Stimulated activated CD8-positive, alpha-beta memory T cell treated with anti-CD3 and anti-CD28 coated beads, Interleukin-15, amount 100 ng/mL, for 4 hours (primary cell): ENCODE data around the gene CAAP1.
"Not testable (repeated sequence)": the region's sequence is repeated elsewhere in the genome, so short reads cannot be mapped to it uniquely, and the experiment has no call there.

Experiments used
- DNase-seq, 2 donors: peaks; one replicate each; pipeline ENCODE4 v3.0.0-alpha.2; 2020; ENCODE audit warnings: low read depth in 2 of 2

The CAAP1 gene

DNA sequence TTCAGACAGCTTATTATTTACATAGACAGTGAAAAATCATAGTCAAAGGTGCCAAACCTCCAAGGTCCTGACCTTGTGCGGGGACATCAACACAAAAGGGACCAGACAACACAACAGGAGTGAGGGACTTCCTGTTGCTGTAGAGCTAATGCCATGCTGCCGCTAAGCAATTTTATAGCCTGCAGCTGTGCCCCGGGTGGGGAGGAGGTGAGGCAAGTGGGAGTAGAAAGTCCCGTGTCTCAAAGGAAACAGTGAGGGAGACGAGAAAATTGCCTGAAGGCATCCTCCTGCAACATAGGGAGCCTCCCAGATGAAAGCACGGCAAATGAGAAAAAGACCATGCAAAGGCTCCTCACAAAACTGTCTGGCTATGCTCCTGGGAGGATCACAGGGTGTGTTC, 58.8 kb downstream of the CAAP1 start:
- DNase-seq = no peak

DNA sequence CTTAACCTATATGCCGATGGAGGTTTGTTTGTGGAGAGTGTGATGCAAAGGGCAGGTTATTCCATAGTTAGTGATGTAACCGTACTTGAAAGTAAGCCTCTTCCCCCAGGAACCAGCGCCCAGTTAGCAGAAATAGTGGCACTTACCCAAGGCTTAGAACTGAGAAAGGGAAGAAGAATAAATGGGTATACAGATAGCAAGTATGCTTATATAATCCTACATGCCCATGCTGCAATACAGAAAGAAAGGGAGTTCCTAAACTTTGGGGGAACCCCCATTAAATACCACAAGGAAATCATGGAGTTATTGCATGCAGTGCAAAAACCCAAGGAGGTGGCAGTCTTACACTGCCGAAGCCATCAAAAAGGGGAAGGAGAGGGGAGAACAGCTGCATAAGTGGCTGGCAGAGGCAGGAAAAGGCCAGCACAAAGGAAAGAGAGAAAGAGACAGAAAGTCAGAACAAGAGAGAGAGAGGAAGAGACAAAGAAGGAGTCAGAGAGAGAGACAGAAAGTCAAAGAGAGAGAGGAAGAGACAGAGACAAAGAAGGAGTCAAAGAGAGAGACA, 64.1 kb downstream of the CAAP1 start:
- not testable (repeated sequence) for DNase-seq

DNA sequence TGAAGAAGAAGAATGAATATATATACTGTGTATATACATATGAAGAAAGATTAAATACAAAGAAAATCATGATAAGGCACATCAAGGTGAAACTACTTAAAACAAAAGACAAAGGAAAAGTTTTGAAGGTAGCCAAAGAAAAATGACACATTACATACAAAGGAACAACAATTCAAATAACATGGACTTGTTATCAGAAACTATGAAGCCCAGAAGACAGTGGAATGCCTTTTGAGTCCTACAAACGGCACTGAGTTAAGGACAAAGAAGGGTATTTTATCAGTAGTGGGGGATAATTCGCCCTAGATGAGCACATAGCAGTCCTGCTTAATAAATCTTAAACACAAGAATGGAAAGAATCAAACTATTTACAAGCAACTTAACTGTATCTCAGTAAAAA, 77.8 kb downstream of the CAAP1 start:
- DNase-seq = no peak

DNA sequence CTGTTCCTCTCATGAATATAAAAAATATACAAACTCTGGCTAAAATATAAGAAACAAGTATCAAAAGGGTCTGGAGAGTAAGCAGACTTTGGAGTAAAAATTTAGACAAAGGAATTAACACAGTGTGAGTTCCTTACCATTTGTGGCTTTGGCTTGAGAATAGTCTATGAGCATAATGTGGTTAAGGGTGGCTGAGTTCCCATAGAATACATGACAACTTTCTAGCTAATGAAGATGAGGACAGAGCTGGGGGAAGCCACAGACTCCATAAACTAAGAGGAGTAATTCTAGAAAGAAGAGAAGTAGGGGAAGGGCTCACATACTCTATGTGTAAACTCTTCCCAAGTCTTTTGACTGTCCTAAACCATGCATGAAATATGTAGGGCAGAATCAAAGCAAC, 79.4 kb downstream of the CAAP1 start:
- no peak for DNase-seq

DNA sequence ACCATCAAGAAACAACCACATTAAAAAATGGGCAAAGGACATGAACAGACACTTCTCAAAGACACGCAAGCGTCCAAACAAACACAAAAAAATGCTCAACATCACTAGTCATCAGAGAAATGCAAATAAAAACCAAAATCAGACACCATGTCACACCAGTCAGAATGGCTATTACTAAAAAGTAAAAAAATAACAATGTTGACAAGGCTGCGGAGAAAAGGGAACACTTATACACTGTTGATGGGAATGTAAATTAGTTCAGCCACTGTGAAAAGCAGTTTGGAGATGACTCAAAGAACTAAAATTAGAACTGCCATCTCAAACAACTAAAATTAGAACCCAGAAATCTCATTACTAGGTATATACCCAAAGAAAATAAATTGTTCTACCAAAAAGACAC, 80.4 kb downstream of the CAAP1 start:
- no peak for DNase-seq

DNA sequence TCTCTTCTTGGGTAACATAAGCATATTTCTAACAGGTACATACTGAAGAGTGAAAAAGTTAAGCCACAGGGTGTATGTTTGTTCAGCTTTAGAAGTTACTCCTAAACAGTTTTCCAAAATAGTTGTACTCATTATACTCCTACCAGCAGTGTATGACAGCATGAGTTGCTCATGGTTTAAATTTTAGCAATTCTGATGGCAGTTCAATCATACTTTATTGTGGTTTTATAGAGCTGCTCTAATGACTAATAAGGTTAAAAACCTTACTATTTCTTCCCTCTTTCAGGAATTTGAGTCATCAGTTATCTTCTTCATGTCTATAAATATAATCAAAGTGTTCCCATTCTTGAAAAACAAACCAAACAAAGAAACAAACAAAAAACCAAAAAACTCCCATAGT, 81.5 kb downstream of the CAAP1 start:
- DNase-seq = no peak

DNA sequence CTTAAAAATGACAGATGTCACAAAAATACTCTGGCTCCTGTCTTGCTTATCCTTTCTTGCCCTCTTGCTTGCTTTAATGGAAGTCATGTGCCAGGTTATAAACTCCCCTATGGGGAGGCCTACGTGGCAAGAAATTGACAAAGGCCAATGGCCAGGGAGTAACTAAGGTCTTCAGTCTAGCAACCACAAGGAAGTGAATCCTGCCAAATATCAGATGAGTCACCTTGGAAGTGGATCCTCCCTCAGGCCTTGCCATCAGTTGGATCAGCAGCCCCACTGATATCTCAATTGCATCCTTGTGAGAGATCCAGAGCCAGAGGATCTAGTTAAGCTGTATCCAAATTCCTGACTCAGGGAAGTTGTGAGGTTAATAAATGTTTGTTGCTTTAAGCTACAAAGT, 82.8 kb downstream of the CAAP1 start:
- no peak for DNase-seq

DNA sequence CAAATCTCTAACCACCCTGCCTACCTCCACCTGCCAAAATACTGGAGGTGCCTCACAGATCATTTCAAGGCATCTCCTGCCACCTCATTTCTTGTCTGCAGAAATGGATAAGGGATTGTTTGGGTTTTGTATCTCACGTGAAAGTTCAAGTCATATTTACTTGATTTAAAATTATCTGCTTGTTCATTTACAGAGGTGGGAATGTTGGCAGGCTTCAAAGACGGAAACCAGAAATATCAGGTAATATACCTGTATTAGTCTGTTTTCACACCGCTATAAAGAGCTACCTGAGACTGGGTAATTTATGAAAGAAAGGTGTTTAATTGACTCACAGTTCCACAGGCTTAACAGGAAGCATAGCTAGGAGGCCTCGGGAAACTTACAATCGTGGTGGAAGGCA, 85.4 kb downstream of the CAAP1 start:
- no peak for DNase-seq

DNA sequence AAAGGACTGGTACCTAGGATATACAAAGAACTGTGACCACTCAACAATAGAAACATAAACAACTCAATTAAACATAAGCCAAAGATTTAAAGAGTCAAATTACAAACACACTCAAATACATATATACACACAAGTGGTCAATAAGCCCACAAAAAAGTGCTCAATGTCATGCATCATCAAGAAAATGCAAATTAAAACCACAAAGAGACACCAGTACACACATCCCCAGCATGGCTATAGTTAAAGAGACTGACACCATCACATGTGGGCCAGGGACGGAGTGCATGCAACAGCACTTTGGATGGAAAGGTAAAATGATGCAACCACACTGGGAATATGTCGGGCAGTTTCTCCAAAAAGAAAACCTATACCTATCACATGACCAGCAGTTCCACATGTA, 89.7 kb downstream of the CAAP1 start:
- DNase-seq = no peak

DNA sequence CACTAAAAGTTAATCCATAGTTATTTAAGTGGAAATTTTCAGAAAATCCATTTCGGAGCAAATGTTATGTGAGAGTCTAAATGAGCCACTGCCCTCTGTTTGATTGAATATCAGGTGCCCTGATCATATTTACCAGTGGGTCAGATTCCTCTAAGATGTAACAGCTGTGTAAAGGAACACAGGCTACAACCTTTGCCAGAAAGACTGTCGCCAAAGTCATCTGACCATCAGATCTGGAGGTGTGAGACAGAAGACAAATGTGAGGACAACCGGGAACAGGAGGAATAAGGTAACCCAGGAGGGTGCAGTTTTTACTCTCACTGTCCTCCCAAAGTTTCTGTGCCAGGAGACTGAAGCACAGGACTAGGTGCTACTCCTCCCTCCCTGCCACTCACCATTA, 90.8 kb downstream of the CAAP1 start:
- no peak for DNase-seq

DNA sequence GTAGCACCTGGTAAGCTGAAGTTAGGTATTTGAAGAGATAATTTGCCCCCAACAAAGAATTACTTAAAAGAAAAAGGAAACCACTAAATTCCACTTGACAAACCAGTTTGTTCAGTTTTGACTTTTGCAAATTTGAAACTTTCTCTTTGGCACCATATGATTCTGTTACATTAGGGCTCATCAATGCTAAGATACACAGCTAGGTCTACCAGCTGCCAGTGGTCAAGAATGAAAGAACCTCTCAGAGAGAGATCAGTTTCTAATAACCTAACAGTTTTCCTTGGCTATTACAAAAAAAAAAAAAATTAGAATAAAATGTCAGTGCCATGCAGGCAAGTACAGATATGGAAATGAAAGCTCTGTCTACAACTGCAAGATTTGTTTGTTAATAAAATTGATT, 92.3 kb downstream of the CAAP1 start:
- DNase-seq = no peak

DNA sequence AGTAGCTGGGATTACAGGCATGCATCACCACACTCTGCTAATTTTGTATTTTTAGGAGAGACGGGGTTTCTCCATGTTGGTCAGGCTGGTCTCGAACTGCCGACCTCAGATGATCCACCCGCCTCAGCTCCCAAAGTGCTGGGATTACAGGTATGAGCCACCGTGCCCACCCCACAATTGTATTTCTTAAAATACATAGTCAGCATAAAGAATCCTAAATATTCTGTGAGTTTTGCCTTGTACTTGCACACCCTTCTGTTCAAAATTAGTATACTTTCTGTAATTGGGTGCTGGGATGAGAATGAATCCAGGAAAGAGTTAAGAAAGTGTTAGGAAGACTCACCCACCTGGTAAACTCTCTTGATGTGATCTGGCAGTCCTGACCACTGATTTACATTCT, 101.3 kb downstream of the CAAP1 start:
- no peak for DNase-seq
